Measurements from ENCODE around the gene EP400. TPM values are rescaled to one million over a fixed set of nuclear protein-coding genes. Genes with fewer than 3 reads are reported as not detected.

EP400 gene
- total and polyA plus RNA-seq, 8 donors, result 5.2 to 39.8 (median 21.6) TPM

- H3K4me1 ChIP-seq, result peaks cover 36 to 56% (median 47%) of the 10 kb centered on the region in 4 donors
- intact Hi-C loops (cut with DNase I; ENCODE audit: low total_unique reads), result no loop called here
- H3K4me3 ChIP-seq, result no peak overlapping the region
- no peaks in the 10 kb centered on the region for H3K9me3 ChIP-seq
- no peak overlapping the region for H3K27ac ChIP-seq
- 87 to 92% (median 90%) methylated on average over 13 of the region's 13 CpGs; no CpG with 5 or more reads in 1 of the 5 donors for WGBS, 5 donors
- no peak for TF ChIP-seq POLR2AphosphoS5 (IDR thresholded peaks at IDR 0.05)
- TF ChIP-seq EP300 (IDR thresholded peaks at IDR 0.05), result no peak
- TF ChIP-seq CTCF (IDR thresholded peaks at IDR 0.05), result no peak
- no peak for TF ChIP-seq POLR2A (IDR thresholded peaks at IDR 0.05)
- no peak for DNase-seq
- peaks cover 24 to 52% (median 44%) of the 10 kb centered on the region in 4 donors for H3K36me3 ChIP-seq
- H3K27me3 ChIP-seq, result no peaks in the 10 kb centered on the region
These were observed 44.6 kb upstream of the EP400 start for GRCh38 chr12:131905081-131905629.

DNA sequence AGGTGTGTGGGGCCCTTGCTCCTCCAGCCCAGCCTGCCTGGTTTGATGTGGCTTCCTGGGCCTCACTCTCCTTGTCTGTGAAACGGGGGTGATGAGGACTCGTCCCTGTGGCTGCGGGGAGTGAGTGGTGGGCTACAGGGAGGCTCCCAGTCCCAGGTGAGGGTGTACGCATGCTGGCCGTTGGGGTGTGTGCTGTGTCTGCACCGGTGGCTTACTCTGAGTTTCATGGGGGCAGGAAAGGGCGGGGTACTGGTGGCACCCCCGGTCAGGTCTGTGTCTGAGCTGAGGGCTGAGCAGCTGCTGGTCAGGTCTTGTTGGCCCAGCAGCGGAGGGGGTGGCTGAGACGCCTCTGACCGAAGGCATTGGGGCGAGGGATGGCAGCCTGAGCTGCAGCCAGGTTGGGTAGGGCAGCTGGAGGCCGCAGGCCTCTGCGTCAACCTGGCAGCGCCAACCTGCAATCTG is 44.1 kb upstream of the EP400 start:
- TF ChIP-seq CTCF (IDR thresholded peaks at IDR 0.05), result no peak
- no peak for TF ChIP-seq POLR2AphosphoS5 (IDR thresholded peaks at IDR 0.05)

GRCh38 chr12:131907379-131908091 is 42.2 kb upstream of the EP400 start:
- Histone ChIP-seq H3K4me3 (no peak overlapping the region), H3K4me1 (peaks cover 21 to 43% (median 34%) of the 10 kb centered on the region in 4 donors), H3K9me3 (no peaks in the 10 kb centered on the region), H3K36me3 (peaks cover 47 to 70% (median 65%) of the 10 kb centered on the region in 4 donors), H3K27me3 (no peaks in the 10 kb centered on the region), H3K27ac (no peak overlapping the region)
- TF ChIP-seq EP300 (IDR thresholded peaks at IDR 0.05) (no peak), CTCF (IDR thresholded peaks at IDR 0.05) (no peak), POLR2A (IDR thresholded peaks at IDR 0.05) (no peak), POLR2AphosphoS5 (IDR thresholded peaks at IDR 0.05) (no peak)
- intact Hi-C loops (cut with DNase I; ENCODE audit: low total_unique reads), result no loop called here
- no peak for DNase-seq
- 91 to 95% (median 94%) methylated on average over 10 to 31 of the region's 31 CpGs for WGBS, 5 donors

More for the DNA sequence above, 44.1 kb upstream of the EP400 start:
- no peak overlapping the region for H3K27ac ChIP-seq
- no peak overlapping the region for H3K4me3 ChIP-seq
- 86 to 95% (median 90%) methylated on average over 13 to 15 of the region's 15 CpGs for WGBS, 5 donors
- no peaks in the 10 kb centered on the region for H3K27me3 ChIP-seq
- peaks cover 32 to 51% (median 42%) of the 10 kb centered on the region in 4 donors for H3K4me1 ChIP-seq
- no peaks in the 10 kb centered on the region for H3K9me3 ChIP-seq
- DNase-seq, result no peak
- peaks cover 29 to 52% (median 47%) of the 10 kb centered on the region in 4 donors for H3K36me3 ChIP-seq
- intact Hi-C loops (cut with DNase I; ENCODE audit: low total_unique reads), result no loop called here

DNA sequence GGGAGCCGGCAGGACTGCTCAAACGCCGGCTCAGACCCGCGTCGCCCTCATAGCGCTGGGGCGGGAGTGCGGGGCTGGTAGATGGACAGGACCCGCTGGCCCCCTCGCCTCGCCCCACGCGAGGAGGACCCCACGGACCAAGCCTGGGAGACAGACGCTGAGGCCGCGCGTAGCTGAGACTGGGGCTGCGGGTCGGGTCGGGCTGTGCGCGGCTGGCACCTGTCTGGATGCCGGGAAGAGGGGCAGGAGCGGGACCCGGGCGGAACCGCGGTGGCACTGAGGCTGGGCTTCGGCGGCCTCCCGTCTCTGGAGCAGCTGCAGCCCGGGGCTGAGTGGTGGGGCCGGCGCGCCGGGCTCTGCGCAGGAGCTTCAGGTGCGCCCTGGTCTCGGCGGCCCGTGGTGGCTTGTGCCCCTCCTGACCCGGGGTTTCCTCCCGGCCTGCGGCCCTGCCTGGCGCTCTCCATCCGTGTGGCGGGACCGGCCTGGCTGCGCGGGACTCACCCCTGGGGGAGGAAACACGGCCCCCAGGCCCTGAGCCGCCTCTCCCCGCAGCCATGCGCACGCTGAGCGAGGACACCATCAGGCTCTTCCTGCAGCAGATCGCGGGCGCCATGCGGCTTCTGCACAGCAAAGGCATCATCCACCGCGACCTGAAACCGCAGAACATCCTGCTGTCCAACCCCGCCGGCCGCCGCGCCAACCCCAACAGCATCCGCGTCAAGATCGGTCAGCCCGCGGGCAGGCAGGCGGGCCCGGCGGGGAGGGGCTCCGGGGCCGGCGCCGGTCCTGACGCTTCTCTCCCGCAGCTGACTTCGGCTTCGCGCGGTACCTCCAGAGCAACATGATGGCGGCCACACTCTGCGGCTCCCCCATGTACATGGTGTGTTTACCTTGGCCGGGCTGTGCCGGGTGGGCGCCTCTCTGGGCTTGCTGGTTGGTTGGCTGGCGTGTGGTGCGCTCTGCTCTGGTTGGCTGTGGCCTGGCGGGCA is 41.4 kb upstream of the EP400 start:
- no peak for DNase-seq
- peaks cover 17 to 40% (median 29%) of the 10 kb centered on the region in 4 donors for H3K4me1 ChIP-seq
- no peak overlapping the region for H3K27ac ChIP-seq
- peaks cover 52 to 78% (median 74%) of the 10 kb centered on the region in 4 donors for H3K36me3 ChIP-seq
- TF ChIP-seq EP300 (IDR thresholded peaks at IDR 0.05) (no peak), CTCF (IDR thresholded peaks at IDR 0.05) (no peak), POLR2AphosphoS5 (IDR thresholded peaks at IDR 0.05) (no peak), POLR2A (IDR thresholded peaks at IDR 0.05) (no peak)
- no peak overlapping the region for H3K4me3 ChIP-seq
- no peaks in the 10 kb centered on the region for H3K9me3 ChIP-seq
- H3K27me3 ChIP-seq, result no peaks in the 10 kb centered on the region
- intact Hi-C loops (cut with DNase I; ENCODE audit: low total_unique reads), result no loop called here
- WGBS, 5 donors, result 91 to 98% (median 96%) methylated on average over 31 to 96 of the region's 96 CpGs
